KOPT-K1 (cell line): ENCODE data around the gene FRY.

Experiments used
- H3K27ac ChIP-seq: fragments of 200-600 bp; sonication (generic); 2 replicates; pipeline ENCODE4 v1.5.1; 2016; ENCODE audit warnings: antibody characterized with exemption, mild to moderate bottlenecking, low read depth, low read length; ENCODE audit not compliant: poor library complexity, severe bottlenecking
- H3K36me3 ChIP-seq: fragments of 200-600 bp; sonication (generic); 2 replicates; pipeline ENCODE4 v1.5.1; 2017; ENCODE audit warnings: antibody characterized with exemption, mild to moderate bottlenecking, low read length, moderate library complexity; ENCODE audit not compliant: insufficient read depth
- H3K9me3 ChIP-seq: fragments of 200-600 bp; sonication (generic); 2 replicates; pipeline ENCODE4 v1.5.1; 2017; ENCODE audit warnings: antibody characterized with exemption, low read length, mild to moderate bottlenecking; ENCODE audit not compliant: insufficient read depth, poor library complexity, severe bottlenecking

FRY gene

DNA sequence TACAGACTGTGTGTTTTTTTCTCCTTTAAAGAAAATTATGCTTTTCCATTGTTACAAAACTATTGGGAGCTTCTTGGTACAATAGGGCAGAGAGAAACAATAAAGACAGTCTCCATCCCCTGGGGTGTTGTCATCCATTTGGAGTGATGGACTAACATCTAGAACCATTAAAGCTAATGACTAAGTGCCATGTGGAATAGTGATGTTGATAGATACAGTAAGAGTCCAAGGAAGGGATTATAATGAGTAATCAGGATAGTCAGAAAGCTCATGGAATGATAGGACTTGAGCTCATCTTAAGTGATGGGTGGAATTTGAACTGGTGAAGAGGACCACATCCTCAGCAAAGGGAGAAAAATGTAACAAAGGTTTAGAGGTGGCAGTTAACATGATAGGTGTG lies 24.1 kb upstream of the FRY start:
- Histone ChIP-seq H3K27ac (no peak overlapping the region), H3K9me3 (no peaks in the 10 kb centered on the region), H3K36me3 (no peaks in the 10 kb centered on the region)

DNA sequence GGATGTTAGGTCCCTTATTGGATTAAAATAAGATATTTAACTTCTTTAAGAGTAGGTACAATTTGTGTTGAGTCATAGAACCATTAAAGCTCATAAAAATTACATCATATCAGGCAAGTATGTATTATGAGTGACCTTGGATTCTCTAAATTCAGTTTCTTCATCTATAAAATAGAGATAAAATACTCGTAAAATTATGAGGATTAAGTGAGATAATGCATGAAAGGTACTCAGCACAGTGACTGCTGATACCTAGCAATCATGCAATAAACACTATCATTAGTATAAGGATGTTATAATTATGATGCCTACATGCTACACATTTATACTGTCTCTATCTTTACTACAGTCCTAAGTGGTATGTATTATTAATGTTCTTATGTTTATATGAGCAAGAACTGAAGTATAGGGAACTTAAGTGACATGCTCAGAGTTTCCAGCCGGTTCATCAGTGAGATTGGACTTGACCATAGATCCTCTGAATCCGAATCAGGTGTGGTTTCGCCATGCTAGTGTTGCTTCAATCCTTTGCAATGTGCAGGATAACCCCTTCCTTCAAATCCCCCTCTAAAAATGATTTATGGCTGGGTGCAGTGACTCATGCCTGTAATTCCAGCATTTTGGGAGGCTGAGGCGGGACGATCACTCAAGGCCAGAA lies 22.9 kb upstream of the FRY start:
- H3K9me3 ChIP-seq: no peaks in the 10 kb centered on the region

DNA sequence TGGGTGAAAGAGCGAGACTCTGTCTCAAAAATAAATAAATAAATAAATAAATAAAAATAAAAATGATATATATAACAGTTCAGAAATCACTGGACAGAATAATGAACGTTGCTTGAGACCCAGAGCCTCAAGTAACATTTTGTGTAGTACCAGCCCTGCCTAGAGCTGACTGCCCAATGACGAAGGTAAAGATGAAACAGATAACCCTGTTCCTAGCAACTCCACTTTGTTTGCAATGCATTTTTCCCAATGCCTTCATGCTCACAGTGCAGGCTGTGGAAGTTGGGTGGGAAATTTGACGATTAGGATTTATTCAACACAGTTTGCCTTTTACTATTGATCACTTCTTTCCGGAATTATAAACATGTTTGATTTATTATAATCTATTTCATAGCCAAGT lies 22.2 kb upstream of the FRY start:
- Histone ChIP-seq H3K36me3 (no peaks in the 10 kb centered on the region), H3K27ac (no peak overlapping the region), H3K9me3 (no peaks in the 10 kb centered on the region)

More for the DNA sequence above, 22.9 kb upstream of the FRY start:
- Histone ChIP-seq H3K36me3 (no peaks in the 10 kb centered on the region), H3K27ac (no peak overlapping the region)

DNA sequence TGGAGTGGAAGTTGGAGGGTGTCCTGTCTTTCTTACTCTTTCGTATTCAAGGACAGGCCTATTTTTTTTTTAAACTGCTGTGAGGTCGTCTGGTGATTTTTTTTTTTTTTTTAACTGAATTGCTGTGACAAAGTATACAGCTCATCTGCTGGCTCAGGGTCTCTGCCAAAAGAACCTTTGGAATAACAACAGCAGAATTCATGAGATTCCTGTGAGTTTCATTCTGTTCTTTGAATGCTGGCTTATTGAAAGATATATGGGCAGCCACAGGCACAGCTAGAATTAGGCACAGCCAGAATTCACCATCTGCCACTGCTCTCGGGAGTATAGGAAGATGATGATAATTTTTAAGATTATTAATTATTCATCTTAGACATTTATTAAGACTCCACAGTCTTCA lies 21.4 kb upstream of the FRY start:
- no peaks in the 10 kb centered on the region for H3K36me3 ChIP-seq
- no peak overlapping the region for H3K27ac ChIP-seq
- no peaks in the 10 kb centered on the region for H3K9me3 ChIP-seq

DNA sequence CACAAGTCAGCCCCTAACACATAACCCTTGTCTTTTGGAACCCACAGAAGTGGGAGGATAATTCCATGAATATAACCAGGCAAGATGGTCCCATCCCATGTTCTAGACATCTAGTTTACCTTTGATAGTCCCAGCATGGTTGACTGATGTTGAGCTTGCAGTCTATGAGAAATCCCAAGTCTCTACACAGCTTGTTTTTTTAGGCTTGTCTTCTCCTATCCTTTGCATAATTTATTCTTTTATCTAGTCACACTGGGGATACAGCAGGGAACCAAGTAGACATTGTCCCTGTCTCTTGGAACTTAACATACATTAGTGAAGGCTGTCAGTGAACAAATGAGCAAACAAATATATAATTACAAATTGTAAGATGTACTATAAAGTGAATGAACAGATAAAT lies 19.6 kb upstream of the FRY start:
- Histone ChIP-seq H3K36me3 (no peaks in the 10 kb centered on the region), H3K9me3 (no peaks in the 10 kb centered on the region), H3K27ac (no peak overlapping the region)

DNA sequence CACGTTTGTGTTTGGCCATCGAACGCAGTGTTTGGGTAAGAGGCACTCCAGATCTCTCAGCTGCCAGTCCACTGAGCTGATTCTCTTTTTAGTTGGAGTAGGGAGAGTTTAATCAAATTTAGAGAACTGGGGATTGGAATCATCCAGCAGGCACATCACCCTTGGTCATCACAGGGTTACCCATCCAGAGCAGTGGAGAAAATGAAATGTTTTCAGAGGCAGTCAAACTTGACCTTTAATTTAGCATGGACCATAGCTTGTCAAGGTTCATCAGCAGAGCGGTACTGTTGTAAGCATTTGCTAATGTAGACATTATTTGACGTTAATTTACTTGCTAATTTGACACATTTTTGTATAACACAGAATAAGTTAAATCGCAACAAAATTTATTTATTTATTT lies 18.4 kb upstream of the FRY start:
- no peaks in the 10 kb centered on the region for H3K9me3 ChIP-seq
- H3K36me3 ChIP-seq: no peaks in the 10 kb centered on the region
- H3K27ac ChIP-seq: no peak overlapping the region

DNA sequence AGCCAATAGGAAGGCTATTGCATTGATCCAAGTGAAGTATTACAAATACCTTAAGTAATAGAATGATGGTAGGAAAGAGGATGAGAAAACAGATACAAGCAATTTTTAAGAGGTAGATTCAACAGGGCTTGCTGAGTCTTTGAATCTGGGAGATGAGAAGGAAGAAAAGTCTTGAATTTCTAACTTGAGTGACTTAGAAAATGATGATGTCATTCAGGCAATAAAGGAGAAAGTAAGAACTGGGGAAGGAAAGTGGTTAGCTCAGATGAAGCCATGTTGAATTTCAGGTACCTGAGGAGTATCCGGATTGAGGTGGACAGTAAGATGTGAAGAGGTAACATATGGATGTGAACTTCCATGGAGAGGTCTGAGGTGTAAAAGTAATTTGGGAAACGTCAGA lies 15.5 kb upstream of the FRY start:
- no peak overlapping the region for H3K27ac ChIP-seq
- H3K9me3 ChIP-seq: no peaks in the 10 kb centered on the region
- H3K36me3 ChIP-seq: no peaks in the 10 kb centered on the region

DNA sequence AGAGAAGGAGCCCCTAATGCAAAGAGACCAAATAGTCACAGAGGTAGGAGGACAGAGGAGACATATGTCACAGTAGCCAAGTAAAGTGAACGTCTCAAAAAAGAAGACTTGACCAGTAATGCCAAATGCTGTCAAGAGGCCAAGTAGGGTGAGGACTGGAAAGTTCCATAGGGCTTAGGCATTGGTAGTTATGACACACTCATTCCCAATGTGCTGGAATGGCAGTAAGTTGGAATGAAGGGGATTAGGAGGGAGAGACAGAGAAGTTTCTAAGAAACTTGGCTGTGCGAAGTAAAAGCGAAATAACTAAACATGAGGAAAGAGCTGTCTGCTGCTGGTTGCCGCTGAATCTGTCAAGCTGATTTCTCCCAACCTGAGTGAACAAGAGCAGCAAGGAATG lies 14.9 kb upstream of the FRY start:
- H3K9me3 ChIP-seq: no peaks in the 10 kb centered on the region
- H3K27ac ChIP-seq: no peak overlapping the region
- H3K36me3 ChIP-seq: no peaks in the 10 kb centered on the region

DNA sequence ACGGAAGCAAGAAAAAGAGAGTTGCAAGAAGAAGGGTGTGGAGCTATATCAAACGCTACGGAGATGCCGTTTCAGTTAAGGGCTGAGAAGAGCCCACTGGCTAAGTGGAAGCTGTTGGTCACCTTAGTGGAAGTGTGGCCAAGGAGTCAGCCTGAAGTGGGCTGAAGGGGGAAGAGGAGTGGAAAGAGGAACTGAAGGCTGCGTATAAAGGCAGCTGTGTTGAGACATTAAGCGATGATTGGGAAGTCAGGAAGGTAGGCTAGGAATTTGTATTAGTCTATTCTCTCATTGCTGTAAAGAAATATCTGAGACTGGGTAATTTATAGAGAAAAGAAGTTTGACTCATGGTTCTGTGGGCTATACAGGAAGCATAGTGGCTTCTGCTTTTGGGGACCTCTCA lies 14.1 kb upstream of the FRY start:
- H3K9me3 ChIP-seq: no peaks in the 10 kb centered on the region
- H3K36me3 ChIP-seq: no peaks in the 10 kb centered on the region
- no peak overlapping the region for H3K27ac ChIP-seq

DNA sequence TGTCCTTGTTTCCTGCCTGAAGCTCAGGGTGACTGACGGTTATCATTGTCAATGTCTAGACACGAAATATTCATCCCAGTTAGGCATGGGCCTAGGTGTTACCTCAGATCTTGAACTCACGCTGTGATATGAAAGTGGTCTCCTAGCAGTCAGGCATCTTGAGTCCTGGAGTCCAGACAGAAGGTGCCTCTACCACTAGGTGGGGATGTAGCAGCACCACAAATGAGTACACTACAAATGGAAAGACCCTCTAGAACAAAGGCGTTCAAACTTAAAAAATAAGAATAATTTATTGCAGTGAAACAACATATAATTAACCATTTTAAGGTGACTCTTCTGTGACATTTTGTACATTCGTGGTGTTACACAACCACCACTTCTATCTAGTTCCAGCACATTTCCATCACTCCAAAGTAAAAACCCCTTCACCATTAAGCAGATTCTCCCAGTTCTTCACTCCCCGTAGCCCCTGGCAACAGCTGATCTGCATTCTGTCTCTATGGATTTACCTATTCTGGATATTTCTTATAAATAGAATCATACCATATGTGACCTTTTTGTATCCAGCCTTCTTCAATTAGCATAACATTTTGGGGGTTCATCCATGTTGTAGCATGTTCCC lies 11.9 kb upstream of the FRY start:
- no peak overlapping the region for H3K27ac ChIP-seq
- H3K36me3 ChIP-seq: no peaks in the 10 kb centered on the region
- H3K9me3 ChIP-seq: no peaks in the 10 kb centered on the region

DNA sequence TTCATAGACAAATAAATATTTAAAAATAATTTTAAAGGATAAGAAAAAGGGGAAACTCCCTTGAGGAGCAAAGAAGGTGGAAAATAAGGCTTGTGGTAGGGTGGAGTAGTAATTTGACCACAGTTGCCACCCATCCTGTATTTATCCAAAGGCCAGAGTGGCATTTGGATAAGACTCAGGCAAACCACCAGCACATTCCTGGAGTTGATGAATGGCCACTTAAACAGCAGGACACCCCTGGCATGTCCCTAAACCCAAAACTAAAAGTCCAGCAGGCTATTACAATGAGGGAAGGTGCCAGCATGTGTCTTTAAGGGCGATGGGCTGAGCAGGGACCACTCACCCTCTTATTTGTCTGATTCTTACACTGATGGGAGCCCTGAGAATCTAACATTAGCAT lies 9.8 kb upstream of the FRY start:
- Histone ChIP-seq H3K9me3 (no peaks in the 10 kb centered on the region), H3K36me3 (no peaks in the 10 kb centered on the region), H3K27ac (no peak overlapping the region)

DNA sequence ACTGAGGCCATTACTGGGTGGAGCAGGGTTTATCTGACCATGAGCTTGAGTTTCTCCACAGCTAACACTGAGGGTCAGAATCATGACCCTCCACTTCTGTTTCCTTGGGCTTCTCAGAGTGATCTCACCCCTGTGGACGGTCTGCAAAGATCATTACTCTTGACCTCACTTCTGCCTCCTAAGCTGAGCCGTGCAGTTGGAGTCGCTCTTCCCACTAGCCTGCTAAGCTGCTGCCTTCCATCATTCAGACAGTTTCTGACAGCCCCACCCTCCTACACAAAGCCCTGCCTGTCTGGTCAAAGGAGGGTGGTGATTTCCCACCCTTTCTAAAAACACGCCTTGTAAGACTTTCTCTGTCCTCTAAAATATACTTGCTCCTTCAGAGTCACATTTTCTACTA lies 9.3 kb upstream of the FRY start:
- Histone ChIP-seq H3K9me3 (no peaks in the 10 kb centered on the region), H3K36me3 (no peaks in the 10 kb centered on the region), H3K27ac (no peak overlapping the region)

DNA sequence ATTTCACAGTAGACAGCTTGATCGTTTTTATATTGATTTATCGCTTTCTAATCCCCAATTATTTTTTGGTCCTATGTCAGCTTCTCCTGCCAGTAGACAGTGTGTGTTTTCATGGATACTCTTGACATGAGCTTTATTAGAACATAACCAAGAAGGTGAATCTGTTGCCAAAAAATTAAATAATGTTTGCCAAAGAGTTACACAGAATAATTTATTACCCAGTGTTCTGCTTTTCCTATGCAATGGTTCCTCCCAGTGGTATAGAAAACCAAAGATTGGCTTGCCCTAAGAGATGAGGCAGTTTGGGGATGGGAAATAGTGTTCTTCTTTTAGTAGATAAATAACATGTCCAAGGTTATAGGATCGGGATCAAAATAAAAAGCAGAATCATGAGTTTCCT lies 8.5 kb upstream of the FRY start:
- no peaks in the 10 kb centered on the region for H3K9me3 ChIP-seq
- H3K36me3 ChIP-seq: no peaks in the 10 kb centered on the region
- no peak overlapping the region for H3K27ac ChIP-seq

DNA sequence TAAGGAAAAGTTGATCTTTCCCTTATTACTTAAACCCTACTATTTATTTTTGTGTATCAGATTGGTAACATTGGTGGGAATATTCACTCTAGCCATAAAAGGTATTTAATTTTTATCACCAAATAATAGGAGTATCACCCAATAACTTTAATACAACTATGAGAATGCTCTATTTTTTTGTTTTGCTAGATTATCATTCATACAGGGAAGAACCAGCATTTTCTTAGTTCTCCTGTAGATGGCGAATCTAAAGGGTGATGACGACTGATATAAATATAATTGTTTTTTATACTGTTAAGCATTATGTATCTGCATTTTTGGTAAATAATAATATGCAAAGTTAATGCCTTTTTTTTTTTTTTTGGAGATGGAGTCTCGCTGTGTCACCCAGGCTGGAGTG lies 7.9 kb upstream of the FRY start:
- H3K36me3 ChIP-seq: no peaks in the 10 kb centered on the region
- no peaks in the 10 kb centered on the region for H3K9me3 ChIP-seq
- no peak overlapping the region for H3K27ac ChIP-seq

DNA sequence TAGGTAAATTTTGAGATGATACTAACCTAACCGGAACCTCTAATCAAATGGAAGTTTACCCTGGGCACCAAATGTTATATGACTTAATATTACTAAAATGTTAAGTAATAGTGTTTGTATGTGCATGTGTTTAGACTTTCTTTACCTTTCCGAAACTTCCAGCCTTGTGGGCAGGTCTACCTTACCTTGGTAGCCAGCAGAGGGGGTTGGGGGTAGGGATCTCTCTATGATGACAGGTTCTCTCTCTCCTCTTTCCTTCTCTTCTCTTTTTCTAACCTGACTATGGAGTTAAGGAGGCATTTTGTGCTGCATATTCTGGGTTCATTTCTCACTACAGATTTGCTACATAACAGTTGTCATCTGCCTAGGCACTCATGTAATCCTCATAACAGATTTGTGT lies 6.8 kb upstream of the FRY start:
- Histone ChIP-seq H3K9me3 (no peaks in the 10 kb centered on the region), H3K27ac (no peak overlapping the region), H3K36me3 (no peaks in the 10 kb centered on the region)

DNA sequence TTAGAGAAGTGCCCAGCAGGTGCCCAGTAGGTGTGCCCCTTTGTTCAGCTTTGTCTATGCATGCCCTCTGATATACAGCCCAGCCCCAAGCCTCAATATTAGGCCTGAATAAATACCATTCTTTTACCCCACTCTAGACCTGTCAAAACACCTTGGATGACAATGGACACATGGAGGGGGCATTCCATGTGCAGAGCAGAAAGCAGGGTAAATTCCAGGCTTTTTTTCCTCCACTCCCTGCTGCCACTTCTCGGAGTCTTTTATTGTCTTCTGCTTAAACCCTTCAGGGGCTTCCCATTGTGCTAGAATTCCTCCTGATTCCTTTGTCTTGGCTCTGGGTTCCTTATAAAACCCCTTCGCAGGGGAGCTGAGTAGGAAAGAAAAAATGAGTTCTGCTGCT lies 5.8 kb upstream of the FRY start:
- H3K27ac ChIP-seq: no peak overlapping the region

More for the DNA sequence above, 5.8 kb upstream of the FRY start:
- Histone ChIP-seq H3K9me3 (no peaks in the 10 kb centered on the region), H3K36me3 (no peaks in the 10 kb centered on the region)
